MG63 (cell line): ENCODE data around the gene U2AF2. TPM values are rescaled to one million over a fixed set of nuclear protein-coding genes. Genes with fewer than 3 reads are reported as not detected.

Experiments used
- DNase-seq: peaks from one replicate; pipeline ENCODE4 v3.0.0-alpha.2; 2020
- H3K27me3 ChIP-seq: fragments of 250-450 bp; sonication (Bioruptor Pico); 2 replicates; pipeline ENCODE4 v1.5.1; 2020; ENCODE audit warnings: mild to moderate bottlenecking, moderate library complexity
- H3K36me3 ChIP-seq: fragments of 250-450 bp; sonication (Bioruptor Pico); 2 replicates; pipeline ENCODE4 v1.5.1; 2020; ENCODE audit warnings: mild to moderate bottlenecking, moderate library complexity
- H3K4me3 ChIP-seq: fragments of 250-450 bp; sonication (Bioruptor Pico); 2 replicates; pipeline ENCODE4 v1.5.1; 2020; ENCODE audit warnings: mild to moderate bottlenecking, moderate library complexity
- H3K9me3 ChIP-seq: fragments of 250-450 bp; sonication (Bioruptor Pico); 2 replicates; pipeline ENCODE4 v1.5.1; 2020; ENCODE audit warnings: mild to moderate bottlenecking, moderate library complexity
- total RNA-seq: library from RNA; depleted of rRNA; stranded (reverse); fragments of >200 nt; shearing (Covaris generic); gene quantifications from 2 replicates; pipeline ENCODE4 v1.2.3, GENCODE V29; 2014; ENCODE audit warnings: low replicate concordance

U2AF2 gene
- total RNA-seq, 1 experiment from 2014 or later, result 226 TPM

DNA sequence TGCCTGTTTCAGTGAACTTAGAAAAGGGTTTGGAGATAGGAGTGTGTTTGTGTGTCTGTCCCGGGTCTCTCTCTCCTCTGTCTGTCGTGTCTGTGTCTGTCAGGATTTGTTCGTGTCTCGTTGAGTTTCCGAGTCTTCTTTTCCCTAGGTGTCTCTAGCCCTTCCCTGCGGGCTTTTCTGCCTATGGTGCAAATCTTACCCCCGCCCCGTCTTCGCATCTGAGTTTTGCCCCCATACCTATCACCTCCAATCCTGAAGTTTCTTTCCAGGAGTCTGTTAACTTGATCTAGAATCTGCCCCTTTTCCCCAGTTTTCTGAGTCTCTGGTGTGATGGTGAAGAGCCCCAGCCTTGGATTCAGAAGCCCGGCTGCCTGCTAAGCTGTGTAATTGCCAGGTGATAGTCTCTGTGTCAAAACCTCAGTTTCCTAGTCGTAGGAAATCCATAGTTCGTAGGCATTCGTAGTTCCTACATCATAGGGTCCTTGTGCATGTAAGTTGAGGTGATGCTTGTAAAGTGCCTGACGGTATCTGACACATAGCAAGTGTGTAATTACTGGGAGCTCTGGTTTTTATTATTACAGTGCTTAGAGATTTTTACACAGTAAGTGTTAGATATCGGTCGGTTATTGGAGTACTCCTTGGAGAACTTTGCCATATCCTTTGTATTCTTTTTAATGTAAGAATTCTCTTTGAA lies 21.0 kb downstream of the U2AF2 start:
- Histone ChIP-seq H3K9me3 (no peaks in the 10 kb centered on the region), H3K4me3 (peak overlapping the region; percentile 77), H3K27me3 (no peaks in the 10 kb centered on the region), H3K36me3 (peaks cover 76% of the 10 kb centered on the region)
- no peak for DNase-seq

DNA sequence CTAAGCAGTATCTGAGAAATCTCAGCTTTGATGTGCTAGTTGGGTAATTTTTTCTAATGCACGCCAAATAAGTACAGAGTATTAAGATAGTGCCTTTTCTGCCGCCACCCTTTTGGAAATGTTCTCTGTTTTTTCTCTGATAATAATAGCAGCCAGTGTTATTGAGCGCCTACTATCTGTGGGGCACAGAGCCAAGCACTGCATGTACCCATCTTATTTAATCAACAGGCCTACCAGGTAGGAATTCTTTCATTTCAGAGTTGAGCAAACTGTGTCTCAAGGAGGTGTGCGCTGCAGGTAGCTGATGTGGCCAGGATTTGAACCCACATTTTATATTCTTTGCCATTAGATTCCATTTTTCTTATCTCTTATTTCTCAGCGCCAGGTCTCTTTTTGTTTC lies 21.5 kb downstream of the U2AF2 start:
- peak; percentile 33 for DNase-seq
- peak overlapping the region; percentile 77 for H3K4me3 ChIP-seq

DNA sequence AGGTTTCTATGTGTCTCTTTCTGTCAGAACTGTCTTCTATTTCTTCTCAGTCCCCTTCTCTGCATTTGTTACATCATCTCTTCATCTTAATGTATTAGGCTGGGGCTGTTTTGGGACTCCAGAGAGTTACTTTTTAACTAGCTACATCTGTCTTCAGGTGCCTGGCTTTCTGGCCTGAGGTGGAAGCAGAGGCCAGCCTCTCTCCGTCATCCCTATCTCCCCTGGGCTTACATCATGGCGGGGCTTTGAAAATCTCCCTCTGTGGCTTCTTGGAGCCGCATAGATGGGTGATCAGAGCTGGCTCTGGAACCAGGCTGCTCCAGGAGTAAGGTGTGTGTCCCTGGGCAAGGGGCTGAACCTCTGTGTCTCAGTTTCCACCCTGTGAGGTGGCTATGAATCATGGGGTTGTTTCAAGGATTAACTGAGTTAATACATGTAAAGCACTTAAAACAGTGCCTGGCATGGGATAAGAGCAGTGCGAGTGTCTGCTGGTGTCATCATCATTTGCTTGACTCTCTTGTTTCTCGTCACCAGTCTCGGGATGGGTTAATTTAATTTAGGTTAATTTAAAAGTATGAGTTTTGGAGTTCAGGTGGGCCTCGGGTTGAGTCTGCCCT lies 22.2 kb downstream of the U2AF2 start:
- peak overlapping the region; percentile 77 for H3K4me3 ChIP-seq
- DNase-seq, result no peak
- H3K36me3 ChIP-seq, result peaks cover 80% of the 10 kb centered on the region

More for the DNA sequence above, 21.5 kb downstream of the U2AF2 start:
- H3K36me3 ChIP-seq, result peaks cover 79% of the 10 kb centered on the region
- H3K9me3 ChIP-seq, result no peaks in the 10 kb centered on the region
- no peaks in the 10 kb centered on the region for H3K27me3 ChIP-seq

DNA sequence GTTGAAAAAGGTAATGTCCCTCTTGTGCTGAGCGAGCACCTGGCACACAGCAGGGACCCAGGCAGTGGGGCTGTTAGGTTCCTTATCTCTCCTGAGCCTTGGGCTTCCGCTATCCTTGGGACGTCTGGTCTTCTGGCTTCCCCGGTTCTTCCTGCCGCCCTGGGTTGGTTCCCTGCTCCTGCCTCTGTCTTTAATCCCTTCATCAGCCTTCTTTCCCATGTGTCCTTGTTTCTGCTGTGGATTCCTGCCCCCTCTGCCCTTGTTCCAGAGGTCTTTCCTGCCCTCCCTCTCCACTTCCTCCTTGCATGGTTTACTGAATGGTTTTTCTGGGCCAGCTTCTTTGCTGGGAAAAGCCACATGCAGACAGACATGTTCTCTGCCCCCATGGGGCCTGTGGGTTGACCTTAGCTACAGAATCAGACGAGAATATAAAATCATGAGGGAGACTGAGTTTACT lies 22.8 kb downstream of the U2AF2 start:
- Histone ChIP-seq H3K36me3 (peaks cover 80% of the 10 kb centered on the region), H3K9me3 (no peaks in the 10 kb centered on the region), H3K27me3 (no peaks in the 10 kb centered on the region), H3K4me3 (no peak overlapping the region)
- DNase-seq, result no peak

More for the DNA sequence above, 22.2 kb downstream of the U2AF2 start:
- Histone ChIP-seq H3K9me3 (no peaks in the 10 kb centered on the region), H3K27me3 (no peaks in the 10 kb centered on the region)

DNA sequence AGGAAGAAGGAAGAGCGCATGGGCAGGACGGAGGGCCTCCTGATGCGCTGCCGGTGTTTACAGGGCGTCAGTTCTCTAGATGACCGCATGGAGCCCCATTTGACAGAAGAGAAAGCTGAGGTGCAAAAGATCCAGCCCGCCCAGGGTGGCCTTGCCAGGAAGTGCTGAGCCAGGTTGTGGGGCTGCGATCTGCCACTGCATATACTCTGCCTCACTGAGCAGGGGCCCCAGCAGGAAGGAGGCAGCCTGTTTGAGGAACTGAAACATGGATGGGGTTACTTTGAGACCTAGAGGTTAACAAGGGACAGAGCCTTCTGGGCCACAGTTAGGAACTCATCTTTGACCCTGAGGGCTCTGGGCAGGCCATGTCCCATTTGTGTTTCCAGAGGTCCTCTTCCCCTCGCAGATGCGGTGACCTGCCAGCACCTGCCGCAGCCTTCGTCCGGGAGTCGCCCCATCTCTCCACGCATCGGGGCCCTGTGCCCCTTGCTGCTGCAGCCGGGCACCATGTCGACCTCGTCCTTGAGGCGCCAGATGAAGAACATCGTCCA lies 23.4 kb downstream of the U2AF2 start:
- H3K27me3 ChIP-seq, result no peaks in the 10 kb centered on the region
- peaks cover 80% of the 10 kb centered on the region for H3K36me3 ChIP-seq
- no peaks in the 10 kb centered on the region for H3K9me3 ChIP-seq
- no peak overlapping the region for H3K4me3 ChIP-seq
- no peak for DNase-seq

DNA sequence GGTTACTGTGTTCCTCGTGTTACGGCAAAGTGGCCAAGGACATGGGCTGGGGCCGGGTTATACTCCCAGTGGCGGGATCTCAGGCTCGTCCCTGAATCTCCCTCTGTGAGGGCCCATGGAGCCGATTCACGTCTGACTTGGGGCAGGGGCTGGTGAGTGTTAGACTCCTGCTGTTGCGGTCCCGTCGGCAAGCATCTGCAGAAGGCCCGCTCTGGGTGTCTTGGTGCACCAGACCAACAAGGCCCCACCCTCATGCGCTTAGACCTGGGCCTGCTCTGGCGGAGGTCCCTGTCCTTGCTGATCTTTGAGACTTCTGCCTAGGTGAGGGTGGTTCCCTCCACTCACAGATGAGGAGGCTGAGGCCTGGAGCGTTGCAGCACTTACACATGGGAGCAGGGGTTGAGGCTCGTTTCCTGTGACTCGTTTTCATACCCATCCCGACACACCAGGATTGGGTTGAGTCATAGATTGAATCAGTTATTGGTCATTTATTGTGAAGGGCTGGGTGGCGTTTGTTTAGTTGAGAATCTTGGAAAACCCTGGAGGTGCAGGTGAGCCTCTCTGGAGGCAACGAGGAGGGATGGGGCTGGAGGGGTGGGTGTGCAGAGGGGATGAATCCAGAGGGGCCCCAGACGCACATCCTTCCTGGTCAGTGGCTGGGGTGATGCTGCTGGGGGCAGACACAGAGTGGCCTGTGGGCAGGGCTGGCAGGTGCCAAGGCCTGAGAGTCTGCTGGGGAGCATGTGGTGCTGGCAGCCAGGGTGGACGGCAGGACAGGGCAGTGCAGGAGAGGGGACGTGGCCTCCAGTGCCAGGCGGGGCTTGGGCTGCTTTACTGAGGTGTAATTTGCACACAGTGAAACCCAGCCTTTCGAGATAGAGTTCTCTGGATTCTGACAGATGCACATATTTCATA lies 24.8 kb downstream of the U2AF2 start:
- no peaks in the 10 kb centered on the region for H3K9me3 ChIP-seq
- H3K4me3 ChIP-seq, result no peak overlapping the region
- DNase-seq, result peak; percentile 33
- H3K27me3 ChIP-seq, result no peaks in the 10 kb centered on the region
- H3K36me3 ChIP-seq, result peaks cover 82% of the 10 kb centered on the region

DNA sequence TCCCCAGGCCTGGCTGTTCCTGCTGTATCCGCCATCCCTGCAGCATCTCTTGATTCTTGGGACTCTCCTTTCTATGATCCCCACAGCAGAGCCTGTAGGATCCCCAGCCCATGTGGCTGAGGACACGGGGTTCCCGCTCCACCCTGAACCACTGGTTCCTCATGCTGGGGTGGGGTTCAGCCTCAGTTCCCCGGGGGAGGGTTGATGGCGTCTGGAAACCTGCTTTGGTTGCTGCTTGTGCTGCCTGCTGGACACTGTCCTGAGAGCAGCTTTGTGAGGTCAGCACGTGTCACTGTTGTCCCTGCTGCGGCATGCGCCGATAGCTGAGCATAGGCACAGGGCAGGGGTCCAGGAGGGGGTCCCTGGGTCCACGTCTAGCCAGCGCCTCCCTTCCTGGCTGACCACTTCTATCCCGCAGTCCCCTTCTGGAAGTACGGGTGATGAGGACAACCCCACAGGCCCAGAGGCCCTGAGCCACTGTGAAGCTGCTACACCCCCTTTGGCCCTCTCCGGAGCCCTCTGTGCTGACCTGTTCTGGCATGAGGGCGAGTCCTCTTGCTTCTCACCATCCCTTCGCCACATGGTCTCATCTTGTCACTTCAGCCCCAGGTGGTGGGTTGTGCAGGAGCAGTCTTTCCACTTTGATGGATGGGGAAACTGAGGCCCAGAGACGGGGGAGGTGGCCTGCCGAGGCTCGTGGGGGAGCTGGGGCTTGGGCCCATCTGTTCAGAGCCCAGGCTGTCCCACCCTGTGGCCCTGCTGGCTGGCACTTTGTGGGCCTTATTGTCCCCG lies 25.7 kb downstream of the U2AF2 start:
- peaks cover 89% of the 10 kb centered on the region for H3K36me3 ChIP-seq

DNA sequence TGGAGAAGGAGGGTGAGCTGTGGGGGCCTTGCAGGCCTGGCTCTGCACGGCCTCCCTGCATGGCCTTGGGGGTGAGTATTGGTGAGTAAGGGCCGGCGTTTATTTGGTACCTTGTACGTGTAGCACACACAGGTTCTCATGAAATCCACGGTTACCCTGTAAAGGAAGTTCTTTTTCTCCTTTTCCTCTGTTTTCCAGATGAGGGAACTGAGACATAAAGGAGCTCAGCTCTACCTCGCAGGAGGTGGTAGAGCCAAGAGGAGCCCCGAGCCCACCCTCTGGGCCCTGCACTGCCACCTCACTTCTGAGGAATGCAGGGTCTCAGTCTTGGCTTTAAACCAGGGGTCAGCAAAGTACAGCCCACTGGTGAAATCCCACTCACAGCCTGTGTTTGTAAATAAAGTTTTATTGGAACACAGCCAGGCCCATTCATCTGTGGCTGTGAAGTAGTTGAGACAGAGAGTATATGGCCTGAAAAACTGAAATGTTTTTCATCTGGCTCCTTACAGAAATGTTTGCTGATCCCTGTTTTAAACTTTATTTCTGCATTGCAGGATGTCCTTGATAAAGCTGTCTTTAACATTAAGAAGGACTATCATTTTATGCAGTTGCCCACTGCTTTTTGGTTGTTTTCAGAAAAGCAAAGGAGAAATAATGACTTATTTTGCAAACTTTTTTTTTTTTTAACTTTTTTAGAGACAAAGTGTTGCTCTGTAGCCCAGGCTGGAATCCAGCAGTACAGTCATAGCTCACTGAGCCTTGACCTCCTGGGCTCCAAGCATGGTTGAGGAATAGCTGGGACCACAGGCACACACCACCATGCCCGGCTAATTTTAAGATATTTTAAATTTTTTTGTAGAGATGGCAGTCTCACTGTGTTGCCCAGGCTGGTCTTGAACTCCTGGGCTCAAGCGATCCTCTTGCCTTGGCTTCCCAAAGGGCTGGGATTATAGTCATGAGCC lies 26.6 kb downstream of the U2AF2 start:
- no peak overlapping the region for H3K4me3 ChIP-seq
- H3K27me3 ChIP-seq, result no peaks in the 10 kb centered on the region
- H3K36me3 ChIP-seq, result peaks cover 96% of the 10 kb centered on the region
- no peaks in the 10 kb centered on the region for H3K9me3 ChIP-seq
- DNase-seq, result no peak

More for the DNA sequence above, 25.7 kb downstream of the U2AF2 start:
- no peak for DNase-seq
- Histone ChIP-seq H3K9me3 (no peaks in the 10 kb centered on the region), H3K27me3 (no peaks in the 10 kb centered on the region), H3K4me3 (no peak overlapping the region)

DNA sequence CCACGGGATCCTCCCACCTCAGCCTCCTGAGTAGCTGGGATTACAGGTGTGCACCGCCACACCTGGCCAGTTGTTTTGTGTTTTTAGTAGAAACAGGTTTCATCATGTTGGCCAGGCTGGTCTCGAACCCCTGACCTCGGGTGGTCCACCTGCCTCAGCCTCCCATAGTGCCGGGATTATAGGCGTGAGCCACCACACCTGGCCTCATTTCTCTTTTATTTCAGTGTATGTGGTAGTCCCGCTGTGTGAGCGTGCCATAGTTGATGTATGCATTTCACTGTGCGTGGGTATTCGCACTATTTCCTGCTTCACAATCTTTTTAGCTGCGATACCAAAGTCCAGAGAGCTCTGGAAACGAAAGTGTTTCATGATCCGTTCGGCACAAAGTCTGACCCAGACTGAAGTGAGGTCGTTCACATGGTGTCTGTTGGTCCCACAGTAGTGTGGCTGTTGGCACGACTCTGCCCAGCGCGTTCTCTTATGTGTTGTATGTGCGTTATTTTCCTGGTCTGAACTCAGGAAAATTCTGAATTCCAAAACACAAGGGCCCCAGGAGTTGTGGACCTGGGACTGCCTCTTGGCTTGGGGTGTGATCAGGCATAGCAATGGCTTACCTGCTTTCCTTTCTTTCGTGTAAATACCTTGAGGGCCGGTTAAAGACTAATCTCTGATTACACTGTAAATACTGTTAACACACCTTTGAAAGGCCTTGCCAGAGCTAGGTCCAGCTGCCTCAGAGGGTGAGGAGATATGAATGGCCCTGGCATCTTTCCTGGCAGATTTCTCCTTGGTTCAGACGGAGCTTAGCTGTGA lies 28.8 kb downstream of the U2AF2 start:
- H3K36me3 ChIP-seq, result peaks cover 85% of the 10 kb centered on the region

DNA sequence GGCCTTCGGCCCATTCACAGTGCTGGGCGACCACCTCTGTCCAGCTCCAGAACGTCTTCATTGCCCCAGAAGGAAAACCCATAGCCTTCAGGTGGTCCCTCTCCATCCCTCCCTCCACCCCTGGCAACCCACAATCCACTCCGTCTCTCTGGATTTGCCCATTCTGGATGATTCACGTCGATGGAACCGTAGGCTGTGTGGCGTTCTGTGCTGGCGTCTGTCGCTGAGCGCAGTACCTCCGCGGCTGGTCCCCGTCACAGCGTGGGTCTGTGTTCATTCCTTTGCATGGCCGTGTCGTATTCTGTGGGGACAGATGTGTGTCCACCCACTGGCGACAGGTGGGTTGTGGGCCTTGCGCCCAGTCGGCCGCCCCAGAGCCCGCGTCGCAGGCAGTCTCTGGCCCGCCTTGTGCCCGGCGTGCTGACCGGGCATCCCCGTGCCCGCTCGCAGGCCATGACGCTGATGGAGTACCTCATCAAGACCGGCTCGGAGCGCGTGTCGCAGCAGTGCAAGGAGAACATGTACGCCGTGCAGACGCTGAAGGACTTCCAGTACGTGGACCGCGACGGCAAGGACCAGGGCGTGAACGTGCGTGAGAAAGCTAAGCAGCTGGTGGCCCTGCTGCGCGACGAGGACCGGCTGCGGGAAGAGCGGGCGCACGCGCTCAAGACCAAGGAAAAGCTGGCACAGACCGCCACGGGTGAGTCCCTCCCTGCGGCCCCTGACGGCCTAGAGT lies 30.3 kb downstream of the U2AF2 start:
- no peak for DNase-seq
- no peak overlapping the region for H3K4me3 ChIP-seq
- peaks cover 81% of the 10 kb centered on the region for H3K36me3 ChIP-seq
- H3K9me3 ChIP-seq, result no peaks in the 10 kb centered on the region
- no peaks in the 10 kb centered on the region for H3K27me3 ChIP-seq

More for the DNA sequence above, 28.8 kb downstream of the U2AF2 start:
- no peak for DNase-seq
- Histone ChIP-seq H3K9me3 (no peaks in the 10 kb centered on the region), H3K4me3 (no peak overlapping the region), H3K27me3 (no peaks in the 10 kb centered on the region)

DNA sequence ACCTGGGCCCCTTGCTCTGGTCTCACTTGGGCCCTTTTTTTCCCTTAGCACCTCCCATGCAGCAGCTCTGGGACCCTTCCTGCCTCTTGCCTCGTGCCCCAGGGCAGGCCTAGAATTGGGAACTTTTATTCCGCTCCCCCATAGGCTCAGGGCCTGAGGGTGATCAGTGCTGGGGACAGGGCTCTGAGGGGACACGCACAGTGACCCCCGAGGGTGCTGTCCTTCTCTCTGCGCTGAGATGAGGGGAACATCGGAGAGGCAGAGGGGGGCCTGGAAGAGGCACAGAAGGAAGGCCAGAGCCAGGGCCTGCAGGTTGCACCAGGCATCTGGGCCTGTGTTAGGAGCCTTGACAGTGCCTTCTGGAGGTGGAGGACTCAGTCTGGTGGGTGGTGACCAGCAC lies 30.9 kb downstream of the U2AF2 start:
- H3K36me3 ChIP-seq, result peaks cover 81% of the 10 kb centered on the region

DNA sequence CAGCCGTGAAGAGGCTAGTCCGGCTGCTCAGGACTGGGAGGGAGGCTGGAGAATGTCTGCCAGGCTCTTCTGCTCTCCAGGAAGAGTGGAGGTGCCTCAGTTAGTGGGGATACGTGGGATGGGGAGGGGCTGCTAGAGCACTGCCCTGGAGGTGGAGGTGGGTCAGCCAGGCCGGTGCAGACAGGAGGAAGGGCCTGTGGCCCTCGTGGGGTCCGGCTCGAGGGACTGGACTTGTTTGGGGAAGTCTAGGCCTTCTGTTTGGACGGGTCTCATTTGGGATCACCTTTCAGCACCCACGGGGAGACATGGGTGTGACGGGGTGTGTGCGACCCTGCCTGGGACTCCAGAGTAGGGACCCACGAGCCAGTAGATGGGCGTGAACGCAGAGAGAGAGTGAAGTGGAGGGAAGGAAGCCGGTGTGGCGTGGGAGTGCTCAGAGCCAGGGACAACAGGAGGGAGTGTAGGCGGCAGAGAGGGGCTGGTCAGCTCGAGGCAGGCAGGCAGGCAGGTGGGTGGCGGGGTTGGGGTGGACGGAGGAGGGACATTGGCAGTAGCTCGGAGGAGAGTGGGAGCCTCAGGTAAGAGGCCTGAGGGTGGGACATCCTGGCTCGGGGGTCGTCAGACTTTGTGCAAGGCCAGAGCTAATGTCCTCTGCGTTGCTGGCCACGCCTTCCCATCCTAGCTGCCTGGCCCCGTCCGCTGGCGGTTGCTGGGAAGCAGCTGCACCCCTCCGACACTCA lies 31.6 kb downstream of the U2AF2 start:
- Histone ChIP-seq H3K27me3 (no peaks in the 10 kb centered on the region), H3K36me3 (peaks cover 74% of the 10 kb centered on the region)
- no peak for DNase-seq

More for the DNA sequence above, 30.9 kb downstream of the U2AF2 start:
- H3K9me3 ChIP-seq, result no peaks in the 10 kb centered on the region
- no peak overlapping the region for H3K4me3 ChIP-seq
- H3K27me3 ChIP-seq, result no peaks in the 10 kb centered on the region
- no peak for DNase-seq

More for the DNA sequence above, 31.6 kb downstream of the U2AF2 start:
- H3K9me3 ChIP-seq, result no peaks in the 10 kb centered on the region
- no peak overlapping the region for H3K4me3 ChIP-seq
